ENCODE results near the gene RRP9. TPM values are rescaled to one million over a fixed set of nuclear protein-coding genes. Genes with fewer than 3 reads are reported as not detected.

RRP9 gene
- total and polyA plus RNA-seq, 4 donors = 6.5 to 11.0 (median 7.8) TPM

- H3K27ac ChIP-seq (ENCODE audit: low read depth in 1 of 2, low read length in 2 of 2) = peak within 1 kb of the TSS; percentile 64 to 80
- TF ChIP-seq MAX (IDR thresholded peaks at IDR 0.05) = no peak
- TF ChIP-seq RAD21 (IDR thresholded peaks at IDR 0.05) = no peak
- no peak for TF ChIP-seq CTCF (IDR thresholded peaks at IDR 0.05; ENCODE audit: low read depth, low read length, missing input control)
- TF ChIP-seq SP1 (IDR thresholded peaks at IDR 0.05) = no peak
- TF ChIP-seq EGR1 (IDR thresholded peaks at IDR 0.05; ENCODE audit: low read depth in 2 of 2) = no peak
- TF ChIP-seq ATF3 (IDR thresholded peaks at IDR 0.05) = no peak
- TF ChIP-seq YY1 (IDR thresholded peaks at IDR 0.05) = no peak
Measured at GRCh38 chr3:51967384-51968169, 25.9 kb upstream of the RRP9 start, which contains the start of gene PCBP4. Gene PCBP4 (minus strand): TSS chr3:51967454. CDS start chr3:51961240, 6,214 bp downstream.

GRCh38 chr3:51966922-51967383, 25.2 kb upstream of the RRP9 start:
- Histone ChIP-seq H3K27ac (ENCODE audit: low read depth in 1 of 2, low read length in 2 of 2) (peak overlapping the region; percentile 7 to 17), H3K9me3 (ENCODE audit: control insufficient read depth in 4 of 4, low read length in 3 of 4) (no peaks in the 10 kb centered on the region), H3K4me3 (ENCODE audit: low read depth in 1 of 3, low read length in 3 of 3) (peak overlapping the region in 2 of 3 donors; percentile 47 to 76), H3K4me1 (ENCODE audit: control insufficient read depth in 4 of 4, insufficient read depth in 4 of 4, low read length in 3 of 4) (peaks cover 8 to 46% (median 40%) of the 10 kb centered on the region in 4 donors), H3K27me3 (ENCODE audit: control insufficient read depth in 4 of 4, insufficient read depth in 4 of 4, low read length in 3 of 4) (no peaks in the 10 kb centered on the region), H3K9ac (ENCODE audit: low read depth in 1 of 2, low read length in 2 of 2) (no peak overlapping the region), H3K36me3 (ENCODE audit: control insufficient read depth in 4 of 4, insufficient read depth in 3 of 4, low read depth in 1 of 4, low read length in 3 of 4) (no peaks in the 10 kb centered on the region)
- 9% methylated on average over 33 of the region's 33 CpGs for WGBS
- no peak for DNase-seq (ENCODE audit: low spot score)
- TF ChIP-seq YY1 (IDR thresholded peaks at IDR 0.05) = no peak
- TF ChIP-seq SP1 (IDR thresholded peaks at IDR 0.05) = no peak
- TF ChIP-seq HNF4G (IDR thresholded peaks at IDR 0.05) = no peak
- no peak for TF ChIP-seq RAD21 (IDR thresholded peaks at IDR 0.05)
- TF ChIP-seq NR2F2 (IDR thresholded peaks at IDR 0.05) = no peak
- TF ChIP-seq CTCF (IDR thresholded peaks at IDR 0.05; ENCODE audit: low read depth, low read length, missing input control) = no peak
- no peak for TF ChIP-seq RXRA (IDR thresholded peaks at IDR 0.05)
- TF ChIP-seq GABPA (IDR thresholded peaks at IDR 0.05 in 1 of 2, conservative IDR thresholded peaks at IDR 0.05 in 1 of 2) = no peak
- no peak for TF ChIP-seq EGR1 (IDR thresholded peaks at IDR 0.05; ENCODE audit: low read depth in 2 of 2)
- TF ChIP-seq MAX (IDR thresholded peaks at IDR 0.05) = no peak
- no peak for TF ChIP-seq ATF3 (IDR thresholded peaks at IDR 0.05)
- no peak for TF ChIP-seq TAF1 (conservative IDR thresholded peaks at IDR 0.05)
- TF ChIP-seq REST (IDR thresholded peaks at IDR 0.05) = no peak
- TF ChIP-seq FOXA2 (IDR thresholded peaks at IDR 0.05) = no peak

More at GRCh38 chr3:51967384-51968169, 25.9 kb upstream of the RRP9 start, which contains the start of gene PCBP4:
- peak within 1 kb of the TSS in 2 of 3 donors; percentile 57 to 76 for H3K4me3 ChIP-seq (ENCODE audit: low read depth in 1 of 3, low read length in 3 of 3)
- H3K27me3 ChIP-seq (ENCODE audit: control insufficient read depth in 4 of 4, insufficient read depth in 4 of 4, low read length in 3 of 4) = no peaks in the 10 kb centered on the region
- under 1% methylated on average over 90 of the region's 90 CpGs for WGBS
- no peak within 1 kb of the TSS for H3K9ac ChIP-seq (ENCODE audit: low read depth in 1 of 2, low read length in 2 of 2)
- no peaks in the 10 kb centered on the region for H3K9me3 ChIP-seq (ENCODE audit: control insufficient read depth in 4 of 4, low read length in 3 of 4)
- peaks cover 8 to 46% (median 42%) of the 10 kb centered on the region in 4 donors for H3K4me1 ChIP-seq (ENCODE audit: control insufficient read depth in 4 of 4, insufficient read depth in 4 of 4, low read length in 3 of 4)
- H3K36me3 ChIP-seq (ENCODE audit: control insufficient read depth in 4 of 4, insufficient read depth in 3 of 4, low read depth in 1 of 4, low read length in 3 of 4) = no peaks in the 10 kb centered on the region
- peak; percentile 55 for DNase-seq (ENCODE audit: low spot score)
